Mucosa of descending colon (tissue), 3 donors: ENCODE data around the gene QPCTL. TPM values are rescaled to one million over a fixed set of nuclear protein-coding genes. Genes with fewer than 3 reads are reported as not detected.
"Not testable (repeated sequence)": the region's sequence is repeated elsewhere in the genome, so short reads cannot be mapped to it uniquely, and the experiment has no call there.

Experiments
- ATAC-seq: fragments of 200-7000 bp; cut with Tn5 transposase; one replicate; pipeline ENCODE4 v1.9.1; 2020; ENCODE audit warnings: mild to moderate bottlenecking, moderate library complexity
- DNase-seq, 3 donors: peaks; one replicate each; pipeline ENCODE4 v3.0.0-alpha.2; 2020
- H3K36me3 ChIP-seq: fragments of 200-600 bp; one replicate; pipeline ENCODE4 v1.8.0; 2021; ENCODE audit warnings: low read depth, mild to moderate bottlenecking
- H3K4me1 ChIP-seq: fragments of 200-600 bp; one replicate; pipeline ENCODE4 v1.8.0; 2021; ENCODE audit warnings: low read depth, mild to moderate bottlenecking
- H3K4me3 ChIP-seq: fragments of 200-600 bp; one replicate; pipeline ENCODE4 v1.8.0; 2021; ENCODE audit warnings: mild to moderate bottlenecking
- H3K9me3 ChIP-seq: fragments of 200-600 bp; one replicate; pipeline ENCODE4 v1.8.0; 2021; ENCODE audit warnings: mild to moderate bottlenecking
- CTCF ChIP-seq: fragments of 200-600 bp; IDR thresholded peaks from one replicate; pipeline ENCODE4 v1.8.0; 2022; ENCODE audit warnings: antibody characterized with exemption, mild to moderate bottlenecking
- intact Hi-C, 2 donors: fragments of 100-400 bp; cut with DNase I in 1 of 2; cut with micrococcal nuclease in 1 of 2; formaldehyde crosslinking; loops; one replicate each; pipeline versions ENCODE4 v1.11.0 to v1.11.1; 2022; cut with DNase I, micrococcal nuclease
- total RNA-seq, 3 donors: library from RNA; stranded (reverse); fragmentation: NEBNext Ultra II Directional in 2 of 3; extraction: Animal tissue kit (Norgen Biotek cat#: 25700) in 2 of 3; gene quantifications; one replicate each; pipeline versions ENCODE4 v1.2.1 to v1.2.4, GENCODE V29; 2021 to 2023
- donor health status: DM: no; HTN: no; CAD: no; lungs with moderate emphysema.
- donor health status: DM: no; HTN: no; CAD: no.
- donor health status: DM: no; HTN: yes; CAD: no.

Gene QPCTL
- total RNA-seq, 3 donors from 2014 or later: 8.2 to 8.9 (median 8.3) TPM

DNA sequence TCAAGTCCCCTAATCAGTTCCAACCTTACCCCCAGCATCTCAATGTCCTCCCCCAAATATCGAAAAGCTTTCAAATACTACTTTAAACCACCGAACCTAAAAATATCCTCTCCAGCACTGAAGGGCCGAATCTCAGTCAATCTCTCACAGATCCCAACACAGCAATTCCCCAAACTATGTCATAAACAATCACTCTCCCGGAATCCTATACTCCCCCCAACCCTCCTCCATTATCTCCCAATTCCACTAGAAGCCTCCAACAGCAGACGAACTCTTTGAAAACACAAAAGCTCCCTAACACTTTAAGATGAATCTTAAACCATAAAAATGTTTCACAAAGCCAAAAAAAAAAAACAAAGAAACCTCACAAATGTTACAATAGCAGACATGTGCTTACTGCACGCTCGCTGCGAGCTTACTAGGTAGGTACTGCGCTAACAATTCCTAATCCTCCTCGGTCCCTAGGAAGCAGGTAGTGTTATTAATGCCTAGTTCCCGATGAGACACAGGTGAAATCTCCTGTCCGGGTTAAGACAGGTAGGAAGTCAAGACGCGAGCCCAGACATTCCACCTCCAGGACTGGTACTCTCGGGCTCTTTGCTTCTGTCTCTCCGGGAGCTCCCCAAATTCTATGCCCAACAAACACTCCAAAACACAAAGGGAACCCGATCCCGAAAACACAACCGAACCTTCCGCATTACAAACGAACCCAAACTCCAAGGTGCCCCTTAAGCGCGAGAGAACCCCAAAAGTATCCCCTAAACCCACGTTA, 24.1 kb downstream of the QPCTL start:
- intact Hi-C loops: no loop called here
- no peak for TF ChIP-seq CTCF
- H3K4me1 ChIP-seq: peaks cover 18% of the 10 kb centered on the region
- H3K36me3 ChIP-seq: peaks cover 7% of the 10 kb centered on the region
- peak; percentile 4 for ATAC-seq
- peak overlapping the region; percentile 27 for H3K4me3 ChIP-seq
- peak in 1 of 3 donors; percentile 71 for DNase-seq
- H3K9me3 ChIP-seq: no peaks in the 10 kb centered on the region

- TF ChIP-seq CTCF: no peak
- H3K4me3 ChIP-seq: peak overlapping the region; percentile 27
These were observed 24.9 kb downstream of the QPCTL start for GRCh38 chr19:45717131-45717982.

DNA sequence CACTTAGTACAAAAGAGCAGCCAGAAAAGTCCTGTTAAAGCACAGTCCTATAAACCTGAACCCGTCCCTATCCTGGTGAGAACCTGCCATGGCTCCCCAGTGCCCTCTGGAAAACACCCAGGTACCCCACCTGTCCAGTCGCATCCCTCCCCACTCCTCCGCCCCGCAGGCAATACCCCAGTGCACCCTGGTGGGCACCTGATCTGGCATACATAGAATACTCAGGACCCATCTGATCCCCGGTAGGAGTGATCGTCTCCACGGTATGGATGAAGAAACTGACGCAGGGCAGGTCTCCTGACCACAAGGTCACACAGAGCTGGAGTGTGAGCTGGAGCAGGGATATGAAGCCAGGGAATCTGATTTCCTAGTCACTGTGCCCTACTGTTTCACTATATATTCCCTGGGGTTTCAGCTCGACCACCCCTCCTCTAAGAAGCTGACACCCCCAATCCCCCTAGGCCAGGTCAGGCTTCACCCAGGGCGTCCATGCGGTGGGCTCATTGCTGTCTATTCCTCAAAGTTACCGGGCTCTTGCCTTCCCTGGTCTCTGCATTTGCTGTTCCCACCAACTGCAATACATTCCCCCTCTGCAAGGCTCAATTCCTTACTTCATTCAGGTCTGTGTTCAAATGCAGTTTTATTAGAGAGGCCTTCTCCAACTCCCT, 25.7 kb downstream of the QPCTL start:
- no peak for TF ChIP-seq CTCF
- H3K4me1 ChIP-seq: peaks cover 26% of the 10 kb centered on the region
- intact Hi-C loops: no loop called here
- H3K4me3 ChIP-seq: no peak overlapping the region
- no peak for ATAC-seq
- no peak for DNase-seq
- H3K36me3 ChIP-seq: peaks cover 5% of the 10 kb centered on the region
- no peaks in the 10 kb centered on the region for H3K9me3 ChIP-seq

More at GRCh38 chr19:45717131-45717982, 24.9 kb downstream of the QPCTL start:
- H3K9me3 ChIP-seq: no peaks in the 10 kb centered on the region
- intact Hi-C loops: no loop called here
- ATAC-seq: peak; percentile 90
- peaks cover 26% of the 10 kb centered on the region for H3K4me1 ChIP-seq
- peak; percentile 98 to 99 (median 99) for DNase-seq
- H3K36me3 ChIP-seq: peaks cover 5% of the 10 kb centered on the region

DNA sequence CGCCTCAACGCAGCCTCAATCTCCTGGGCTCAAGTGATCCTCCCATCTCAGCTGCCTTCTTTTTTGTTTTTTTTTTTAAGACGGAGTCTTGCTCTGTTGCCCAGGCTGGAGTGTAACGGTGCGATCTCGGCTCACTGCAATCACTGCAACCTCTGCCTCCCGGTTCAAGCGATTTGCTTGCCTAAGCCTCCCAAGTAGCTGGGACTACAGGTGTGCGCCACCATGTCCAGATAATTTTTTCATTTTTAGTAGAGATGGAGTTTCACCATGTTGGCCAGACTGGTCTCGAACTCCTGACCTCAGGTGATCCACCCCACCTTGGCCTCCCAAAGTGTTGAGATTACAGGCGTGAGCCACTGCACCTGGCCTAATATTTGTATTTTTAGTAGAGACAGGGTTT, 27.6 kb downstream of the QPCTL start:
- H3K9me3 ChIP-seq, H3K4me3 ChIP-seq, H3K36me3 ChIP-seq, ATAC-seq, DNase-seq, intact Hi-C loops: not testable (repeated sequence)
- peaks cover 26% of the 10 kb centered on the region for H3K4me1 ChIP-seq

DNA sequence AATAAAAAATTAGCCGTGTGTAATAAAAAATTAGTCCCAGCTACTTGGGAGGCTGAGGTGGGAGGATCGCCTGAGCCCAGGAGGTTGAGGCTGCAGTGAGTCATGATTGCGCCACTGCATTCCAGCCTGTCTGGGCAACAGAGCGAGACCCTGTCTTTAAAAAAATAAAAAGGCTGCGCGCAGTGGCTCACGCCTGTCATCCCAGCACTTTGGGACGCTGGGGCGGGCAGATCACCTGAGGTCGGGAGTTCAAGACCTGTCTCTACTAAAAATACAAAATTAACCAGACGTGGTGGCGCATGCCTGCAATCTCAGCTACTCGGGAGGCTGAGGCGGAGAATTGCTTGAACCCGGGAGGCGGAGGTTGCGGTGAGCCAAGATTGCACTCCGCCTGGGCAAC, 36.2 kb downstream of the QPCTL start:
- peak in 1 of 3 donors; percentile 29 for DNase-seq
- intact Hi-C loops, H3K9me3 ChIP-seq, H3K36me3 ChIP-seq, ATAC-seq, H3K4me3 ChIP-seq: not testable (repeated sequence)
- H3K4me1 ChIP-seq: peaks cover 19% of the 10 kb centered on the region

- DNase-seq (no peak), ATAC-seq (peak; percentile 22)
- TF ChIP-seq CTCF: no peak
- Histone ChIP-seq H3K4me3 (peak overlapping the region; percentile 57), H3K36me3 (no peaks in the 10 kb centered on the region), H3K9me3 (no peaks in the 10 kb centered on the region), H3K4me1 (peaks cover 19% of the 10 kb centered on the region)
- intact Hi-C loops: no loop called here
These were observed 37.4 kb downstream of the QPCTL start for GRCh38 chr19:45729800-45730290.
